H9 (cell line): ENCODE results near the gene PGM2L1. TPM values are rescaled to one million over a fixed set of nuclear protein-coding genes. Genes with fewer than 3 reads are reported as not detected.

Experiments used
- DNase-seq: peaks from one replicate; pipeline ENCODE4 v3.0.0-alpha.2; 2017
- H2AFZ ChIP-seq: one replicate; pipeline ENCODE4 v1.6.1; 2013; ENCODE audit warnings: mild to moderate bottlenecking, low read length, control low read depth, moderate library complexity
- H2AK5ac ChIP-seq: 2 replicates; pipeline ENCODE4 v1.6.1; 2013; ENCODE audit warnings: low read length, control low read depth, mixed read lengths; ENCODE audit not compliant: insufficient read length
- H2BK120ac ChIP-seq: one replicate; pipeline ENCODE4 v1.6.1; 2013; ENCODE audit warnings: low read depth, mild to moderate bottlenecking, low read length, control low read depth, inconsistent platforms; ENCODE audit not compliant: poor library complexity, severe bottlenecking
- H2BK12ac ChIP-seq: 2 replicates; pipeline ENCODE4 v1.6.1; 2013; ENCODE audit warnings: low read length, control low read depth, mixed read lengths, low read depth; ENCODE audit not compliant: insufficient read length
- H2BK15ac ChIP-seq: 2 replicates; pipeline ENCODE4 v1.6.1; 2013; ENCODE audit warnings: low read depth, low read length, control low read depth
- H2BK20ac ChIP-seq: one replicate; pipeline ENCODE4 v1.6.1; 2013; ENCODE audit warnings: low read depth, mild to moderate bottlenecking, low read length, control low read depth, inconsistent platforms; ENCODE audit not compliant: poor library complexity, severe bottlenecking
- H2BK5ac ChIP-seq: 2 replicates; pipeline ENCODE4 v1.6.1; 2013; ENCODE audit warnings: low read length, control low read depth, mixed read lengths; ENCODE audit not compliant: insufficient read length
- H3K14ac ChIP-seq: 2 replicates; pipeline ENCODE4 v1.6.1; 2013; ENCODE audit warnings: low read length, control low read depth; ENCODE audit not compliant: insufficient read depth
- H3K18ac ChIP-seq: 2 replicates; pipeline ENCODE4 v1.6.1; 2013; ENCODE audit warnings: low read depth, mild to moderate bottlenecking, mixed read lengths, low read length, control low read depth; ENCODE audit not compliant: insufficient read length
- H3K23ac ChIP-seq: 2 replicates; pipeline ENCODE4 v1.6.1; 2013; ENCODE audit warnings: low read length, control low read depth, mixed read lengths, low read depth; ENCODE audit not compliant: insufficient read length
- H3K23me2 ChIP-seq: 2 replicates; pipeline ENCODE4 v1.6.1; 2013; ENCODE audit warnings: low read depth, mild to moderate bottlenecking, mixed read lengths, low read length, control low read depth; ENCODE audit not compliant: insufficient read length, poor library complexity, severe bottlenecking
- H3K27ac ChIP-seq: 2 replicates; pipeline ENCODE4 v1.5.1; 2013; ENCODE audit warnings: low read length, control low read depth, mixed read lengths, low read depth; ENCODE audit not compliant: insufficient read length
- H3K27me3 ChIP-seq: 2 replicates; pipeline ENCODE4 v1.6.1; 2013; ENCODE audit warnings: low read length, control low read depth, inconsistent platforms; ENCODE audit not compliant: insufficient read depth
- H3K4ac ChIP-seq: 2 replicates; pipeline ENCODE4 v1.6.1; 2013; ENCODE audit warnings: low read depth, mild to moderate bottlenecking, control low read depth, inconsistent platforms, low read length, moderate library complexity
- H3K4me1 ChIP-seq: 2 replicates; pipeline ENCODE4 v1.6.1; 2013; ENCODE audit warnings: low read length, control low read depth, inconsistent platforms; ENCODE audit not compliant: insufficient read depth
- H3K4me2 ChIP-seq: 2 replicates; pipeline ENCODE4 v1.6.1; 2013; ENCODE audit warnings: low read length, control low read depth, mixed read lengths; ENCODE audit not compliant: insufficient read length, insufficient read depth
- H3K56ac ChIP-seq: 2 replicates; pipeline ENCODE4 v1.6.1; 2013; ENCODE audit warnings: low read depth, mild to moderate bottlenecking, mixed read lengths, low read length, control low read depth; ENCODE audit not compliant: insufficient read length
- H3K79me1 ChIP-seq: 2 replicates; pipeline ENCODE4 v1.6.1; 2013; ENCODE audit warnings: low read depth, mild to moderate bottlenecking, moderate library complexity, low read length, control low read depth, inconsistent platforms; ENCODE audit not compliant: insufficient read depth, poor library complexity, severe bottlenecking
- H3K79me2 ChIP-seq: 2 replicates; pipeline ENCODE4 v1.6.1; 2013; ENCODE audit warnings: low read length, control low read depth, inconsistent platforms; ENCODE audit not compliant: insufficient read depth
- H3K9ac ChIP-seq: 2 replicates; pipeline ENCODE4 v1.6.1; 2013; ENCODE audit warnings: low read length, control low read depth, mixed read lengths; ENCODE audit not compliant: insufficient read length; ENCODE audit errors: extremely low read depth
- H3K9me3 ChIP-seq: one replicate; pipeline ENCODE4 v1.6.1; 2013; ENCODE audit warnings: low read depth, low read length, inconsistent platforms; ENCODE audit not compliant: control insufficient read depth
- H3T11ph ChIP-seq: one replicate; pipeline ENCODE4 v1.6.1; 2013; ENCODE audit warnings: mild to moderate bottlenecking, low read length, control low read depth, inconsistent platforms
- H4K20me1 ChIP-seq: one replicate; pipeline ENCODE4 v1.6.1; 2013; ENCODE audit not compliant: control insufficient read depth, insufficient read length, insufficient read depth
- H4K5ac ChIP-seq: 2 replicates; pipeline ENCODE4 v1.6.1; 2013; ENCODE audit warnings: low read depth, mild to moderate bottlenecking, mixed read lengths, low read length, control low read depth; ENCODE audit not compliant: insufficient read length
- H4K8ac ChIP-seq: replicated peaks from 2 replicates; pipeline ENCODE4 v1.6.1; 2013; ENCODE audit warnings: low read length, control low read depth, mixed read lengths, low read depth; ENCODE audit not compliant: insufficient read length
- H4K91ac ChIP-seq: 2 replicates; pipeline ENCODE4 v1.6.1; 2013; ENCODE audit warnings: low read depth, mild to moderate bottlenecking, moderate library complexity, mixed read lengths, low read length, control low read depth; ENCODE audit not compliant: insufficient read length
- H3K27ac Mint-ChIP-seq, 3 experiments: 2 replicates in 2 of 3; 3 replicates in 1 of 3; pipeline ENCODE4 v1.8.0; 2020 to 2021; ENCODE audit warnings: mixed read lengths in 3 of 3, mild to moderate bottlenecking in 1 of 3, moderate library complexity in 1 of 3
- H3K27me3 Mint-ChIP-seq: 2 replicates; pipeline ENCODE4 v1.8.0; 2021; ENCODE audit warnings: low read depth, mild to moderate bottlenecking, moderate library complexity, mixed read lengths
- H3K36me3 Mint-ChIP-seq, 3 experiments: 2 replicates in 2 of 3; 3 replicates in 1 of 3; pipeline ENCODE4 v1.8.0; 2020 to 2021; ENCODE audit warnings: low read depth in 3 of 3, mixed read lengths in 3 of 3; ENCODE audit not compliant: insufficient read depth in 1 of 3
- H3K4me1 Mint-ChIP-seq, 2 experiments: 2 replicates each; pipeline ENCODE4 v1.8.0; 2020; ENCODE audit warnings: mixed read lengths in 2 of 2
- H3K4me3 Mint-ChIP-seq, 2 experiments: 2 replicates in 1 of 2; 3 replicates in 1 of 2; pipeline ENCODE4 v1.8.0; 2020 to 2021; ENCODE audit warnings: mild to moderate bottlenecking in 2 of 2, mixed read lengths in 2 of 2, moderate library complexity in 1 of 2
- H3K9me3 Mint-ChIP-seq, 2 experiments: 2 replicates in 1 of 2; 3 replicates in 1 of 2; pipeline ENCODE4 v1.8.0; 2020; ENCODE audit warnings: mild to moderate bottlenecking in 2 of 2, mixed read lengths in 2 of 2, moderate library complexity in 1 of 2
- WGBS: extraction: QIAGEN DNeasy Blood & Tissue Kit; methylation state at CpG from one replicate; pipeline ENCODE4 v1.1.7; 2013; ENCODE audit warnings: missing lambda C conversion rate, low lambda C conversion rate, mixed read lengths; ENCODE audit not compliant: insufficient read length; ENCODE audit errors: extremely low coverage; 5-methylcytosine and 5-hydroxymethylcytosine counted together
- total RNA-seq: library from RNA; stranded (reverse); gene quantifications from 2 replicates; pipeline ENCODE4 v1.2.1, GENCODE V29; 2021
- TF ChIP-seq, protein P1 (sequence below): fragments of 200-600 bp; sonication (generic); conservative IDR thresholded peaks from 3 replicates; pipeline ENCODE4 v1.8.0; 2021; ENCODE audit warnings: antibody characterized with exemption, mild to moderate bottlenecking

PGM2L1 gene
- total RNA-seq, 1 experiment from 2014 or later, result 16.9 TPM

DNA sequence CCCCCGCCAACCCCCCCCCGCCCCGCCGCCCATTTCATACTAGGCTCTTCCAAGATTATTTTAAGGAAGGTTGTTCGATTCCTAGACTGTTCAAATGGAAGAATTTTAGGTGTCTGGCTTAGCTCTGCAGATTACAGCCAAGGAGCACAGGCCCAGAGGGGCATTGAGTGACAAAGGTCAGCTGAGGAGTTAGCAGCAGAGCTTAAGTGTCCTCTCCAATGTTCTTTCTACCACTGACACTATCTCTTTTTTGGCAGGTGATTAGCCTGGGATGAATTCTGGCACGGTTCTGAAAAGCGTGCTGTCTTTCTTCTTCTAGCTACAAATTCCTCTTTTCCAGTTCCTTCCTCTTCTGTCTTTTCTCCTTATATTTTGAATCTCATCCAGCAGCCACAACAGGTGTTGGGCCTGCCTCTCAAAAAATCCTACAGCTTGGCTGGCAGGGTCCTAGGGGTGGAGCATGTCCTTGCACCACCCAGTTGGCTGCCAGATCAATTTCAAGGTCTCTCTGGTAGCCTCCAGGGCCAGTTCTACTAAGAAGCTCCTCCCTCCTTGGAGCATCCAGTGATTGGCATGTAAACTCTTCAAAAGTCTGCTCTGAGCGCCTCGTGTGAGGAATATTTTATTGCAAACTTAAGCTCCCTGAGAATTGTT lies 46.1 kb upstream of the PGM2L1 start:
- H2BK20ac ChIP-seq, result no peak overlapping the region
- no peaks in the 10 kb centered on the region for H3K4me1 ChIP-seq
- H3K9ac ChIP-seq, result no peak overlapping the region
- H2AK5ac ChIP-seq, result no peak overlapping the region
- H3K79me2 ChIP-seq, result no peaks in the 10 kb centered on the region
- H3K4me1 Mint-ChIP-seq, result peaks cover 15 to 27% of the 10 kb centered on the region in 2 experiments
- H3K23me2 ChIP-seq, result no peaks in the 10 kb centered on the region
- H3K9me3 ChIP-seq, result no peaks in the 10 kb centered on the region
- H4K8ac ChIP-seq, result no peak overlapping the region
- no peak overlapping the region for H2BK5ac ChIP-seq
- no peak overlapping the region for H3T11ph ChIP-seq
- H3K27ac Mint-ChIP-seq, result 0 out of 7 replicates have a peak overlapping the region, but pooled peaks of 1 of the 3 experiments have one; percentile 22
- H2BK12ac ChIP-seq, result no peak overlapping the region
- TF ChIP-seq, protein P1, sequence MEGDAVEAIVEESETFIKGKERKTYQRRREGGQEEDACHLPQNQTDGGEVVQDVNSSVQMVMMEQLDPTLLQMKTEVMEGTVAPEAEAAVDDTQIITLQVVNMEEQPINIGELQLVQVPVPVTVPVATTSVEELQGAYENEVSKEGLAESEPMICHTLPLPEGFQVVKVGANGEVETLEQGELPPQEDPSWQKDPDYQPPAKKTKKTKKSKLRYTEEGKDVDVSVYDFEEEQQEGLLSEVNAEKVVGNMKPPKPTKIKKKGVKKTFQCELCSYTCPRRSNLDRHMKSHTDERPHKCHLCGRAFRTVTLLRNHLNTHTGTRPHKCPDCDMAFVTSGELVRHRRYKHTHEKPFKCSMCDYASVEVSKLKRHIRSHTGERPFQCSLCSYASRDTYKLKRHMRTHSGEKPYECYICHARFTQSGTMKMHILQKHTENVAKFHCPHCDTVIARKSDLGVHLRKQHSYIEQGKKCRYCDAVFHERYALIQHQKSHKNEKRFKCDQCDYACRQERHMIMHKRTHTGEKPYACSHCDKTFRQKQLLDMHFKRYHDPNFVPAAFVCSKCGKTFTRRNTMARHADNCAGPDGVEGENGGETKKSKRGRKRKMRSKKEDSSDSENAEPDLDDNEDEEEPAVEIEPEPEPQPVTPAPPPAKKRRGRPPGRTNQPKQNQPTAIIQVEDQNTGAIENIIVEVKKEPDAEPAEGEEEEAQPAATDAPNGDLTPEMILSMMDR, result no peak
- WGBS, result no CpG with 5 or more reads among the region's 9 CpGs
- H3K9me3 Mint-ChIP-seq, result no peaks in the 10 kb centered on the region
- no peaks in the 10 kb centered on the region for H3K79me1 ChIP-seq
- no peak overlapping the region for H3K4me3 Mint-ChIP-seq
- no peaks in the 10 kb centered on the region for H3K27me3 Mint-ChIP-seq
- H3K27me3 ChIP-seq, result no peaks in the 10 kb centered on the region
- no peak overlapping the region for H2AFZ ChIP-seq
- H3K27ac ChIP-seq, result no peak overlapping the region
- DNase-seq, result no peak
- H3K56ac ChIP-seq, result no peak overlapping the region
- no peak overlapping the region for H3K4ac ChIP-seq
- no peak overlapping the region for H3K4me2 ChIP-seq
- no peak overlapping the region for H2BK15ac ChIP-seq
- H4K20me1 ChIP-seq, result no peaks in the 10 kb centered on the region
- H2BK120ac ChIP-seq, result no peak overlapping the region
- H3K14ac ChIP-seq, result no peak overlapping the region
- no peak overlapping the region for H3K18ac ChIP-seq
- H4K91ac ChIP-seq, result no peak overlapping the region
- no peak overlapping the region for H4K5ac ChIP-seq
- H3K36me3 Mint-ChIP-seq, result no peaks in the 10 kb centered on the region
- no peak overlapping the region for H3K23ac ChIP-seq
